ENCODE measurements around the gene DDX51. TPM values are rescaled to one million over a fixed set of nuclear protein-coding genes. Genes with fewer than 3 reads are reported as not detected.

Gene DDX51
- total RNA-seq, 1 experiment from 2014 or later = 16.2 TPM

GRCh38 chr12:132166093-132166492, 22.0 kb upstream of the DDX51 start:
- H3K36me3 ChIP-seq (ENCODE audit: low read depth) = no peaks in the 10 kb centered on the region
- intact Hi-C loops (cut with micrococcal nuclease; ENCODE audit: unreplicated experiment) = no loop called here
- H4K20me1 ChIP-seq (ENCODE audit: insufficient read depth) = no peaks in the 10 kb centered on the region; the same call in 1 of the 2 replicates
- H3K79me2 ChIP-seq (ENCODE audit: low read depth) = no peaks in the 10 kb centered on the region
- H3K27me3 ChIP-seq (ENCODE audit: insufficient read depth, low read depth) = peaks cover 12% of the 10 kb centered on the region
- no peak overlapping the region for H3K4me3 ChIP-seq
- BruUV-seq (replicated peaks) = no TSS peak
- no peaks in the 10 kb centered on the region for H3K4me1 ChIP-seq (replicated peaks; ENCODE audit: insufficient read depth)
- H3K4me2 ChIP-seq = no peak overlapping the region
- DNase-seq = no peak
- H3K9me2 ChIP-seq (ENCODE audit: insufficient read depth) = no peaks in the 10 kb centered on the region
- H3F3A ChIP-seq (ENCODE audit: insufficient read depth, low read depth) = peaks cover 5% of the 10 kb centered on the region; the same call in 1 of the 2 replicates
- no peaks in the 10 kb centered on the region for H3K9me3 ChIP-seq (ENCODE audit: insufficient read depth, low read depth)
- ChIA-PET CTCF (no interaction called here), POLR2A (ENCODE audit: unreplicated experiment) (no interaction called here)
- no peak overlapping the region for H3K27ac ChIP-seq
- no peak overlapping the region for H2AFZ ChIP-seq
- TF ChIP-seq EZH2 (IDR thresholded peaks at IDR 0.05; ENCODE audit: low read depth) (no peak), CTCF (conservative IDR thresholded peaks at IDR 0.05) (no peak)

- H3K79me2 ChIP-seq (ENCODE audit: low read depth) = no peaks in the 10 kb centered on the region
Measured at GRCh38 chr12:132165584-132165983, 21.5 kb upstream of the DDX51 start.

GRCh38 chr12:132164426-132164825, 20.3 kb upstream of the DDX51 start:
- Histone ChIP-seq H3F3A (ENCODE audit: insufficient read depth, low read depth) (peaks cover 5% of the 10 kb centered on the region; the same call in 1 of the 2 replicates), H3K4me2 (no peak overlapping the region), H3K27me3 (ENCODE audit: insufficient read depth, low read depth) (peaks cover under 1% of the 10 kb centered on the region; the same call in 1 of the 2 replicates), H3K4me1 (replicated peaks; ENCODE audit: insufficient read depth) (no peaks in the 10 kb centered on the region), H2AFZ (no peak overlapping the region), H3K27ac (no peak overlapping the region), H3K9me2 (ENCODE audit: insufficient read depth) (no peaks in the 10 kb centered on the region), H3K79me2 (ENCODE audit: low read depth) (no peaks in the 10 kb centered on the region), H3K9me3 (ENCODE audit: insufficient read depth, low read depth) (no peaks in the 10 kb centered on the region), H4K20me1 (ENCODE audit: insufficient read depth) (no peaks in the 10 kb centered on the region; the same call in 1 of the 2 replicates), H3K4me3 (no peak overlapping the region), H3K36me3 (ENCODE audit: low read depth) (no peaks in the 10 kb centered on the region)
- TF ChIP-seq EZH2 (IDR thresholded peaks at IDR 0.05; ENCODE audit: low read depth) = no peak
- POLR2A ChIA-PET (ENCODE audit: unreplicated experiment) = no interaction called here
- BruUV-seq (replicated peaks) = no TSS peak
- no peak for DNase-seq
- intact Hi-C loops (cut with micrococcal nuclease; ENCODE audit: unreplicated experiment) = no loop called here
- CTCF ChIA-PET = no interaction called here

More at GRCh38 chr12:132165584-132165983, 21.5 kb upstream of the DDX51 start:
- Histone ChIP-seq H3K4me2 (no peak overlapping the region), H3K9me3 (ENCODE audit: insufficient read depth, low read depth) (no peaks in the 10 kb centered on the region), H3K4me1 (replicated peaks; ENCODE audit: insufficient read depth) (no peaks in the 10 kb centered on the region), H3K9me2 (ENCODE audit: insufficient read depth) (no peaks in the 10 kb centered on the region), H2AFZ (no peak overlapping the region), H3K4me3 (no peak overlapping the region), H3F3A (ENCODE audit: insufficient read depth, low read depth) (peaks cover 5% of the 10 kb centered on the region; the same call in 1 of the 2 replicates), H3K27ac (no peak overlapping the region), H3K27me3 (ENCODE audit: insufficient read depth, low read depth) (peaks cover 7% of the 10 kb centered on the region), H4K20me1 (ENCODE audit: insufficient read depth) (no peaks in the 10 kb centered on the region; the same call in 1 of the 2 replicates), H3K36me3 (ENCODE audit: low read depth) (no peaks in the 10 kb centered on the region)
- TF ChIP-seq EZH2 (IDR thresholded peaks at IDR 0.05; ENCODE audit: low read depth) (no peak), CTCF (conservative IDR thresholded peaks at IDR 0.05) (no peak)
- DNase-seq = no peak
- ChIA-PET CTCF (no interaction called here), POLR2A (ENCODE audit: unreplicated experiment) (no interaction called here)
- intact Hi-C loops (cut with micrococcal nuclease; ENCODE audit: unreplicated experiment) = no loop called here
- BruUV-seq (replicated peaks) = no TSS peak

- intact Hi-C loops (cut with micrococcal nuclease; ENCODE audit: unreplicated experiment) = no loop called here
- Histone ChIP-seq H3K79me2 (ENCODE audit: low read depth) (no peaks in the 10 kb centered on the region), H3K4me2 (no peak overlapping the region), H3K9me2 (ENCODE audit: insufficient read depth) (no peaks in the 10 kb centered on the region), H3K36me3 (ENCODE audit: low read depth) (no peaks in the 10 kb centered on the region), H3F3A (ENCODE audit: insufficient read depth, low read depth) (peaks cover 5% of the 10 kb centered on the region; the same call in 1 of the 2 replicates), H3K27ac (no peak overlapping the region), H3K4me1 (replicated peaks; ENCODE audit: insufficient read depth) (no peaks in the 10 kb centered on the region), H3K4me3 (no peak overlapping the region), H3K27me3 (ENCODE audit: insufficient read depth, low read depth) (no peaks in the 10 kb centered on the region), H2AFZ (no peak overlapping the region), H3K9me3 (ENCODE audit: insufficient read depth, low read depth) (no peaks in the 10 kb centered on the region), H4K20me1 (ENCODE audit: insufficient read depth) (no peaks in the 10 kb centered on the region; the same call in 1 of the 2 replicates)
- ChIA-PET POLR2A (ENCODE audit: unreplicated experiment) (no interaction called here), CTCF (no interaction called here)
- TF ChIP-seq CTCF (conservative IDR thresholded peaks at IDR 0.05) = no peak
- TF ChIP-seq EZH2 (IDR thresholded peaks at IDR 0.05; ENCODE audit: low read depth) = no peak
- DNase-seq = no peak
- BruUV-seq (replicated peaks) = no TSS peak
Measured at GRCh38 chr12:132163911-132164288, 19.8 kb upstream of the DDX51 start.

All from PC-9 (cell line).